Measurements from ENCODE around the gene SUSD4.

SUSD4 gene

DNA sequence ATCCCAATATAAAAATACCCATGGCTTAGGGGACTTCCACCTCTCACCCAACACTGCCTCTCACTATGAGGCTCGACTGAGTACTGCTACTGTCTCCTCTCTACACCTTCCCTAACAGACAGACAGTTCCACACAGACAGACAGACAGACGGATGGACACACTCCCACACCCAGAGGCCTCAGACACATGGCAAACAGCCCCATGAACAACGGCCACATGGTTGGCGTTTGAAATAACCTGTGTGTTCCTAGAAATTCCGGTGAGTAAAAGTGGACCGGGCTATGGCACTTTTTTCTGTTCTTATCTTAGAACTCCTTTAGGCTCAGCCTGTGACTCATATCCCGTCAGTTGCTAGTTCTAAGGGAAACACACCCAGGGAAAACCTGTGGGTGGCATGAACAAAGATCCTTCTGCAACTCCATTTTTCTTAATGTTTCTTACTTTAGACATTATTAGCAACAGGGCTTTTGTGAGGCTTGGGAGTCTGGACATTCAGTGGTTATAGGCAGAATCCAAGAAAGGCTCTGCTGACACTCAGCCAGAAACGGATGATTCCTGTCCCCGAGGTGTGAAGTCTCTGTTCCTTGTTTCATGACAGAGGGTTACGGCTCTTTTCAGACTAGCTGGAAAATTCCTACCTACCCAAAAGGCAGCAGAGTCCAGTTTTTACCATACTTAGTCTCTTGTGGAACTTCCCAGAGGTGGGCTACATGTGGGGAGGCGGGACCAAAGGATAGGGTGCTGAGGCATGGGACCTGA is 130.4 kb downstream of the SUSD4 start:
- Mint-ChIP-seq H3K36me3 (ENCODE audit: low read depth) (peaks cover 2% of the 10 kb centered on the region), H3K9me3 (peaks cover 19% of the 10 kb centered on the region), H3K27ac (peak overlapping the region; percentile 72), H3K4me1 (peaks cover 62% of the 10 kb centered on the region), H3K4me3 (no peak overlapping the region), H3K27me3 (no peaks in the 10 kb centered on the region)
- ATAC-seq (peak; percentile 54), DNase-seq (no peak)

DNA sequence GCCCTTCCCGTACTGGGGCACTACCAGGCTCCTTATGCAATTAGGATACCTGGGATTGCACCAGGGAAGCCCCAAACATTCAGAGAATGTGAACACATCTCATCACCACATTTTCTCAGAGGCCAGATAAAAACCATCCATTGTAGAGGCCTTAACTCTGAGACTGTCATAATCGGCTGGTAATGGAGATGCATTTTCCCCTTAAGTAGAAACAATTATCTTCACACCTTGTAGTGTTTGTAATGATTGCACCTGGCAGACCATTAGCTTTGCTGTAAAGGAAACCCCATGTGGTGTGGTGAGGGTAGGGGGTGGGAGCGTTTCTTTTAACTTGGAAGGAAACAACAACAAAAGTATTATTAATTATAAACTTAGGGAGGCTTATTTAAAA is 131.0 kb downstream of the SUSD4 start:
- peaks cover 66% of the 10 kb centered on the region for H3K4me1 Mint-ChIP-seq
- H3K4me3 Mint-ChIP-seq: no peak overlapping the region

DNA sequence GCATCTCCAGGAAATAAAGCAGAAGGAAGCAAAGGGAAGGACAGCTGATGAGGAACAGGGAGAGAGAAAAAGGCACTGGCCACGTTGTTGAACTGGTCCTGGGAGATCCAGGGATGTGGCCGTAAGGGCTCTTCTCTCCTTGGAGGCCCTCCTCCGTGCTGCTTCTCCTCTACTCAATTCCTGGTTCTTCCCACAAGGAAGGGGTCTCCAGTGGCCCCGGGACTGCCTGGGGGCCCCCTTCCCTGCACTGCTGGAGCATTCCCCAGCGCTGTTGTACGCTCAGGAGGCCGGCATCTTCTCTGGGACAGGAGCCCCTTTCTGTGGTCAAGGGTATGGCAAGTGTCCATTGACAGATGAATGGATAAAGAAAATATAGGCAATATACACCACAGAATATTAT is 132.4 kb downstream of the SUSD4 start:
- H3K27ac Mint-ChIP-seq: no peak overlapping the region
- peaks cover 68% of the 10 kb centered on the region for H3K4me1 Mint-ChIP-seq
- no peaks in the 10 kb centered on the region for H3K36me3 Mint-ChIP-seq (ENCODE audit: low read depth)
- ATAC-seq (no peak), DNase-seq (no peak)
- H3K4me3 Mint-ChIP-seq: no peak overlapping the region
- peaks cover 7% of the 10 kb centered on the region for H3K9me3 Mint-ChIP-seq
- peaks cover 6% of the 10 kb centered on the region for H3K27me3 Mint-ChIP-seq

More for the DNA sequence above, 131.0 kb downstream of the SUSD4 start:
- DNase-seq (no peak), ATAC-seq (no peak)
- H3K27me3 Mint-ChIP-seq: no peaks in the 10 kb centered on the region
- H3K27ac Mint-ChIP-seq: peak overlapping the region; percentile 72
- peaks cover 17% of the 10 kb centered on the region for H3K9me3 Mint-ChIP-seq
- H3K36me3 Mint-ChIP-seq (ENCODE audit: low read depth): no peaks in the 10 kb centered on the region

DNA sequence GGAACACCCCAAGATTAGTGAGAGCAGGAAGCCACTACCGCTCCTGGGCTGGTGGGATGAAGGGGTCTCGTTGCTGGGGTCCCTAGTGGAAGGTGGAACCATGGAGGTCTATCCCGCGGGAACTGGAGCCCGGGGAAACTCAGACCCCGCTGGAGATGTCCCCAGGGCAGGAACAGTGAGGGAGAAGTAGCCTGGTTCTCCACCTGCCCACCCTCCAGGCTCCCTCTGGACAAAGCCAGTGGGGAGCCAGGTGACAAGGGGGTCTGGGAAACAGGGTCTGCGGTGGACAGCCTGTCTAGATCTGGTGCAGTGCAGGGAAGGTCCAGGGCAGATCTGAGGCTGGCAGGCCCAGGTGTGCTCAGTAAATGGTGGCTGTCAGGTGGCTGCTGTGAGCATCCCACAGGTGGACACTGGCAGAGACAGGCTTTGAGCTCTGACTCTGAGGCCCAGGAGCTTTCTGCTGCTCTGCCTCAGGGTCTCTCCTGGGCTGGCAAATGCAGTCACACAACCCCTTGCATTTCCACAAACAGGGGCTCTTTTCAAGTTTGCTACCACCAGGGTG is 132.9 kb downstream of the SUSD4 start:
- Mint-ChIP-seq H3K27ac (peak overlapping the region; percentile 73), H3K36me3 (ENCODE audit: low read depth) (no peaks in the 10 kb centered on the region), H3K9me3 (peaks cover 3% of the 10 kb centered on the region), H3K27me3 (peaks cover 6% of the 10 kb centered on the region), H3K4me3 (peak overlapping the region; percentile 22), H3K4me1 (peaks cover 68% of the 10 kb centered on the region)
- no peak for DNase-seq
- no peak for ATAC-seq

DNA sequence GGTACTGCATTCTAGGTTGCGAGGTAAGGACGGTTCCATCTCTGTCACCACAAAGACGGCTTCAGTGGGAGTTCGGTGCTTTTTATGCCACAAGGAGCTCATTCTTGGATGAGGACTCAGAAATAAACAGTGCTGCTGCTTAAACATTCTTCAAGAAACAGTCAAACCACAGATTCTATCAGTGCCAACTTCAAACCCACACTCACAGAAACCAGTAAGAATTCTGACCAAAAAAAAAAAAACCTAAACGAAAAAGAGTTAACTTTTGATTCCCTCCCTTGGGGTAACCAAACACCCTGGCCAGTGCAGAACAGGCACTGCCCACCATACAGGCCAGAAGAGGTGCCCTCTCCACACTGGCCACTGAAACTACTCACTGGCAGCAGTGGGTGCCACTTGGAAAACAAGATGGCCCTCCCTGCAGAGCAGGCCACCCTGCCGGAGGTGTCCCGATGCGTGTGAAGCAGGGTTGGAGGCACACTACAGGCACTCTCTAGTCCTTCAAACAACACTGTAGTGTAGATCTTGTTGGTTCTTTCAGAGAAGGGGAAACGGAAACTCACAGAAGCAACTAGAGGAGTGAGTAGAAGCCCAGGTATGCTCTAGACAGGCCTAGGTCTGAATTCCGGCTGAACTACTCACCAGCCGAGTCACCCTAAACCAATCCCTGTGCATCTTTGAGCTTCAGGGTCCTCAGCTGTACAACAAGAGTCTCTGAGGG is 133.7 kb downstream of the SUSD4 start:
- no peaks in the 10 kb centered on the region for H3K36me3 Mint-ChIP-seq (ENCODE audit: low read depth)
- H3K27ac Mint-ChIP-seq: peak overlapping the region; percentile 73
- peak; percentile 26 for DNase-seq
- peaks cover 6% of the 10 kb centered on the region for H3K27me3 Mint-ChIP-seq
- H3K4me3 Mint-ChIP-seq: peak overlapping the region; percentile 22
- H3K9me3 Mint-ChIP-seq: no peaks in the 10 kb centered on the region
- peak; percentile 71 for ATAC-seq
- H3K4me1 Mint-ChIP-seq: peaks cover 68% of the 10 kb centered on the region

DNA sequence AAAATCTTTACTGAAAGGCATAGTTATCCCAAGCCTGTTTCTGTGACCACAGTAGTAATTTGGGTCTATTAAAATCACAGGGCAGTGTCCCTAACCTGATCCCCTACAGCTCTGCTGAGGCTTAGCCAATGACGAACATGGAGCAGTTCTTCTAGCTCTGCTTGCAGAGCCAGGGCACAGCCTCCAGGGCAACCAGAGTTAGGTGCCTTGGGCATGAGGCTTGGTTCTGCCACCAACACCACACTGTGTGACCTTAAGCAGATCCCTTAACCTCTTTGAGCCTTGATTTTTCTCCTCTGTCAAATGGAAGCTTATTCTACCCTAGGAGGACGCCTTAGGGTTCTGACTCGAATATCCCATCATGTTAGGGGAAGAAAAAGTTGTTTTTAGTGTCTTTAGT is 134.2 kb downstream of the SUSD4 start:
- Mint-ChIP-seq H3K9me3 (no peaks in the 10 kb centered on the region), H3K36me3 (ENCODE audit: low read depth) (no peaks in the 10 kb centered on the region), H3K27me3 (peaks cover 8% of the 10 kb centered on the region), H3K4me1 (peaks cover 62% of the 10 kb centered on the region), H3K27ac (peak overlapping the region; percentile 73), H3K4me3 (peak overlapping the region; percentile 22)
- peak; percentile 31 for ATAC-seq
- no peak for DNase-seq

DNA sequence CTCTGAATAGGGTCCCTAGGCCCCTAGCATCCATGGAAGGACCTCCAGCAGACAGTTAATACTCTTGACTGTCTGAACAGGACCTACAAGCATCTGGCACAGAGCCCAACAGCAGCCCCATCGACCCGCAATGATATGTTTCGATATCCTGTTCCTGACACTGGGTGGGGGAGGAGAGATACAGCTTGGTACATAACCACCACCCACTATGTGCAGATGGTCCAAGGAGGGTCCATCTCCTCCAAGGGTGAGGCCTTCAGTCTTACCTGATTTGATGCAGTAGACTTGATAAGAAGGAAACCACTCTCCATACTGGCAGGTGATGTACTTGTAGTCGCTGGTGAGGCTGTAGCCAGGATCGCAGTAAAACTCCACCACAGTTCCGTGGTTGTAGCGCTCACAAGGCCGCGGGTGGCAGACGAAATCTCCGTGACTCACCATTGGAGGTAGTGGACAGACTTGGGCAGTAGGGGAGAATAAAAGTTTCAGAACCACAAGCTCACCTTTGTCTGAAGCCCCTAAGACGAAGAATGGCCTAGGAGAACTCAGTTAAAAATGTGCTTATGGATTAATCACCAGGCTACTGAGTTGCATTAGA is 134.9 kb downstream of the SUSD4 start:
- no peak for ATAC-seq
- Mint-ChIP-seq H3K27ac (no peak overlapping the region), H3K9me3 (no peaks in the 10 kb centered on the region), H3K4me3 (no peak overlapping the region), H3K4me1 (peaks cover 55% of the 10 kb centered on the region), H3K27me3 (peaks cover 8% of the 10 kb centered on the region), H3K36me3 (ENCODE audit: low read depth) (no peaks in the 10 kb centered on the region)
- no peak for DNase-seq

DNA sequence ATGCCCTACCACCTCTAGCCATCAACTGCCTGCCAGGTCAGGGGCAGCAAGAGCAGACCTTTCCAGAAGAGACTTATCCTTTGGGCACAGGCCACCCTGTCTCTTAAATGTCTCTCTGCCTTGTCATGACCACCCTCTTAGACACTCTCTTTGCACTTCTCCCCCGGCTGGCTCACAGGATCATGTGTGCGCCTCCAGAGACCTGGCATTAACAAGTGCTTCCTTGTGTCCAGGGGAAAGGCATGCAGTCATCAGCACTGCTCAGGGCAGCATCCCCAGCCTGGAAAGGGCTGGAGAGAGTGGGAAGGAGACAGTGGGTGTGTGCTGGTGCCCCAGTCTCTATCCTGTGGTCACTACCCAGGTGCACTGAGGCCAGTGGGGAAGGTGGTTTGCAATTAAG is 135.8 kb downstream of the SUSD4 start:
- peaks cover 47% of the 10 kb centered on the region for H3K4me1 Mint-ChIP-seq
- no peaks in the 10 kb centered on the region for H3K36me3 Mint-ChIP-seq (ENCODE audit: low read depth)
- H3K27me3 Mint-ChIP-seq: peaks cover 8% of the 10 kb centered on the region
- H3K9me3 Mint-ChIP-seq: no peaks in the 10 kb centered on the region
- ATAC-seq (no peak), DNase-seq (no peak)
- H3K27ac Mint-ChIP-seq: no peak overlapping the region
- H3K4me3 Mint-ChIP-seq: no peak overlapping the region

DNA sequence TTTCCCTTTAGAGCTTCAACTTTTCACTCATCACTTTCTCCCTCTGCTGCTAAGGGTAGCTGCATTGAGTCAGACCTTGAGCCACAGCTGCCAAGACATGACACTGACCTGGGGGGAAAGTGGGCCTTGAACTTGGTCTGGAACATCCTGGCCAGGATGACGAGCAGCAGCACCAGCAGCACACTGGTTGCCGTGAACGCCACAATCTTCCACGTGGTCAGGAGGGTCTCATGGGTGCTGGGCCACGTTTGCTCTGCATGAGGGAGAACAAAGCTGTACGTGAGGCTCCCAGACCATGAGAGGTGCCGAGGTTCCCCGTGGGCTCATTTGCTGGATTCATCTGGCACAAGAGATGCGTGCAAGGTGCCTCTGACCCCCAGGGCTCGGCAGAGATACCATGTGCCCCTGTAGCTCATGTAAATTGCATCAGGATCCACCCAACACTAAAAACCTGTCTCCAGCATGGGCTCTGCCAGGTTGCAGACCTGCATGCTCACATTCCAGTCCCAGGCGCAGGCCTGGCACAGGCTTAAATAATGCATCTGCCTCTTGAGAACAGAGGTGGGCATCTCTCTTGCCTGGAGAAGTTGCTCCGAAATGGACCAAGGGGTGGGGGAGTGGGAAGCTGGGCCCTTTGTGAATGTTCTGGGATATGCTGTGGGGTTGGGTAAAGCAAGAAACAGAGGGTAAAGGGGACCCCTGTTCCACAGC is 136.3 kb downstream of the SUSD4 start:
- H3K27ac Mint-ChIP-seq: no peak overlapping the region
- H3K36me3 Mint-ChIP-seq (ENCODE audit: low read depth): no peaks in the 10 kb centered on the region
- H3K4me1 Mint-ChIP-seq: peaks cover 41% of the 10 kb centered on the region
- ATAC-seq: no peak
- no peaks in the 10 kb centered on the region for H3K9me3 Mint-ChIP-seq
- peaks cover 8% of the 10 kb centered on the region for H3K27me3 Mint-ChIP-seq
- no peak overlapping the region for H3K4me3 Mint-ChIP-seq
- DNase-seq: no peak

DNA sequence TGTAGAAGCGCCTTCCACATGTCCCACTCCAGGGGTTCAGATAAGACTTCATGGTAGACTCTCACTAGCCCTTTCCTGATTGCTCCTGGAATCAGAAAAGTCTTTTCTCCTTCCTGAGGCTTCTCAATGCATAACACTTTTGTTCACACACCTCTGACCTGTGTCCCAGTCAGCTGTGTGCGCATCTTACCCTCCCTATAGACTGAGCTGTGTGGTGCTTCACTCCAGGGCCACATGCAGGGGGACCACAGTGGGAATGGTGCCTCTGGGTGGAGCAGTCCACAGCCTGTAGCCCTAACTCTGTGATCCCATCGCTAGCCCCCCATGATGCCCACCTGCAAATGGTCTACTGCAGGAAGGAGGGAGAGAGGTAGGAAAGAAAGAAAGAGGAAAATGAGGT is 136.9 kb downstream of the SUSD4 start:
- no peak overlapping the region for H3K4me3 Mint-ChIP-seq
- peaks cover 8% of the 10 kb centered on the region for H3K27me3 Mint-ChIP-seq
- ATAC-seq (no peak), DNase-seq (no peak)
- H3K4me1 Mint-ChIP-seq: peaks cover 35% of the 10 kb centered on the region
- no peaks in the 10 kb centered on the region for H3K9me3 Mint-ChIP-seq
- H3K36me3 Mint-ChIP-seq (ENCODE audit: low read depth): no peaks in the 10 kb centered on the region
- no peak overlapping the region for H3K27ac Mint-ChIP-seq

DNA sequence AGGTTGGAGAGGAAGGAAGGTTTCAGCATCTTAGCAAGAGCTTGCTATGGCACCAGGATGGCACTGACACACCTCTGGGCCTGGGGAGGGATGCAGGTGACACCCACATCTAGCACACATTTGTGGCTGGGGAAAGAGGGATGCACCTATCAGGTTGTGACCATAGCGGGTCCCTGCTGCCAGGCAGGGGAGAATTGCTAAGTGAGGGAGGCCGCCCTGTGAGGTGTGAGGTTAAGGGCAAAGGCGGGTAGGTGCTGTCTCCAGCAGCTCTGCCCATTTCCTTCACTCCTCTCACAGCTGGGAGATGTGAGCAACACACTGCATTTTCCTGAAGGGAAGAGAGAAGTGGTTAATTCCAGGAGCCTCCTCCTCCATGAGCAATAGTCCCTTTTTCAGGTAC is 137.7 kb downstream of the SUSD4 start:
- Mint-ChIP-seq H3K27me3 (peaks cover 8% of the 10 kb centered on the region), H3K4me3 (no peak overlapping the region), H3K27ac (no peak overlapping the region), H3K4me1 (peaks cover 30% of the 10 kb centered on the region), H3K36me3 (ENCODE audit: low read depth) (no peaks in the 10 kb centered on the region), H3K9me3 (no peaks in the 10 kb centered on the region)
- DNase-seq (no peak), ATAC-seq (no peak)

DNA sequence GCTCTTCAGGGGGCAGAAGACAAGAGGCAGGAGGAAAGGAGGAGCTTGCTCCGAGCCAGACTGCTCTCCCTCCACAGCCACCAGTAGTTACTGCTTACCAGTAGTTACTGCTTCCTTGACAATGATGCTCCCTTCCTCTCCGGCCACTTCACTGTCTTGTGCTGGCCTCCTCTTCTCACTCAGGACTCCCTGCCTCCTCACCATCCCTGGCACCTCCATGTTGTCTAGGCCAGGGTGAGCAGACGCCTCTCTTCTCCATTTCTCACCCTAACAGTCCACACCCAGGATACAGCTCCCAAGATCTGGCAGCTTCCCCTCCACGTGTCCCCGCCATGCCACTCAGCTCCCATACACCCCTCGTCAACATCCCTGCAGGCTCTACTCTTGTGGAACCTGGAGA is 138.5 kb downstream of the SUSD4 start:
- Mint-ChIP-seq H3K4me3 (no peak overlapping the region), H3K27me3 (peaks cover 8% of the 10 kb centered on the region), H3K27ac (no peak overlapping the region), H3K9me3 (no peaks in the 10 kb centered on the region), H3K36me3 (ENCODE audit: low read depth) (no peaks in the 10 kb centered on the region), H3K4me1 (peaks cover 23% of the 10 kb centered on the region)
- ATAC-seq (no peak), DNase-seq (no peak)

DNA sequence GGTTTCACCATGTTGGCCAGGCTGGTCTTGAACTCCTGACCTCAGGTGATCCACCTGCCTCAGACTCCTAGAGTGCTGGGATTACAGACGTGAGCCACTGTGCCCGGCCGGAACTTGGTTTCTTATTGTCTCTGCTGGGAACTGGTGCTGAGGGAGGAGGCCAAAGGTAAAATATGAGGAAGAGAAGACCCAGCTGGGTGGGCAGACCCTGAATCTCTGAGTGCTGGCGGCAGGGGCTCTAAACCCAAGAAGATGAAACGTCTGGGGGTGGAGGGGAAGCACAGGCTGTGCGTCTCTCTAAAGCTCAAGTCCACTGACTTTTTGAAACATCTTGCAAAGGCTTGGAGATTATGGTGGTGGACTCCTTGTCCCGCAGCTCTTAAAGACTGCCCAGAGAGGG is 138.9 kb downstream of the SUSD4 start:
- H3K27ac Mint-ChIP-seq: no peak overlapping the region
- peaks cover 19% of the 10 kb centered on the region for H3K4me1 Mint-ChIP-seq
- H3K9me3 Mint-ChIP-seq: no peaks in the 10 kb centered on the region
- DNase-seq (no peak), ATAC-seq (no peak)
- no peak overlapping the region for H3K4me3 Mint-ChIP-seq
- H3K36me3 Mint-ChIP-seq (ENCODE audit: low read depth): no peaks in the 10 kb centered on the region
- peaks cover 8% of the 10 kb centered on the region for H3K27me3 Mint-ChIP-seq

DNA sequence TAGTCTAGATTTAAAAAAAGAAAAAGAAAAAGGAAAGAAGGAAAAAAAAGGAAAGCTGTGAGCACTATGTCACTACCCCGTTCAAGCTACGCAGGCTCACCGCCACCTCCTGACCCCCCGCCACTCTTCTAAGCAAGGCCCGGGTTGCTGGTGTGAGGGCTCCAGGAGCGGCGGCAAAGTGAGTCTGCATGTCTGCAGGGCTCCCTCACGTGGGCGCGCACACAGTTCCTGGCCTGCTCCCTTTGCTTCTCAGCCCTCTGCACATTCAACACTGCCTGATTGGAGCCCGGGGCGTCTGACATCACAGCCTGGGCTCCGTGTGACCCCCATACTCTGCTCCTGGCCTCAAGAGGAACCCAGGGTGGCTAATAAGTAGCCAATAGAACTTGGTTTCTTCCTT is 139.5 kb downstream of the SUSD4 start:
- ATAC-seq: no peak
- Mint-ChIP-seq H3K27me3 (peaks cover 8% of the 10 kb centered on the region), H3K4me1 (peaks cover 13% of the 10 kb centered on the region), H3K27ac (no peak overlapping the region), H3K9me3 (peaks cover 5% of the 10 kb centered on the region), H3K36me3 (ENCODE audit: low read depth) (no peaks in the 10 kb centered on the region), H3K4me3 (no peak overlapping the region)
- DNase-seq: no peak
